Activated CD8-positive, alpha-beta memory T cell treated with anti-CD3 and anti-CD28 coated beads, Interleukin-2, amount 50 U/mL, for 24 hours (primary cell): ENCODE results near the gene SNX33.
"Not testable (repeated sequence)": the region's sequence is repeated elsewhere in the genome, so short reads cannot be mapped to it uniquely, and the experiment has no call there.

Experiments used
- DNase-seq: peaks from one replicate; pipeline ENCODE4 v3.0.0-alpha.2; 2020; ENCODE audit errors: extremely low read depth

The SNX33 gene

GRCh38 chr15:75699961-75700874 is 52.5 kb downstream of the SNX33 start:
- DNase-seq = not testable (repeated sequence)

GRCh38 chr15:75701071-75702003 is 53.6 kb downstream of the SNX33 start:
- DNase-seq = not testable (repeated sequence)

GRCh38 chr15:75702436-75702835 is 54.7 kb downstream of the SNX33 start:
- no peak for DNase-seq

GRCh38 chr15:75703440-75704262 is 55.9 kb downstream of the SNX33 start:
- DNase-seq = not testable (repeated sequence)

GRCh38 chr15:75704263-75704615 is 56.5 kb downstream of the SNX33 start:
- no peak for DNase-seq

GRCh38 chr15:75704618-75705017 is 56.9 kb downstream of the SNX33 start:
- DNase-seq = no peak

- DNase-seq = not testable (repeated sequence)
These were observed 57.7 kb downstream of the SNX33 start for GRCh38 chr15:75705375-75705774.

GRCh38 chr15:75705854-75706681 is 58.4 kb downstream of the SNX33 start:
- no peak for DNase-seq

- DNase-seq = no peak
These were observed 58.9 kb downstream of the SNX33 start for GRCh38 chr15:75706682-75706954.

GRCh38 chr15:75709458-75709857 is 61.7 kb downstream of the SNX33 start:
- not testable (repeated sequence) for DNase-seq

- not testable (repeated sequence) for DNase-seq
These were observed 63.2 kb downstream of the SNX33 start for GRCh38 chr15:75710874-75711273.

- DNase-seq = not testable (repeated sequence)
These were observed 63.8 kb downstream of the SNX33 start for GRCh38 chr15:75711495-75711894.
